HCT116 (cell line): ENCODE results near the gene CALCB. TPM values are rescaled to one million over a fixed set of nuclear protein-coding genes. Genes with fewer than 3 reads are reported as not detected.
"Not testable (repeated sequence)": the region's sequence is repeated elsewhere in the genome, so short reads cannot be mapped to it uniquely, and the experiment has no call there.

Experiments used
- ATAC-seq: fragments of 200-7000 bp; cut with Tn5 transposase; 2 replicates; pipeline ENCODE4 v1.9.1; 2020; ENCODE audit warnings: mild to moderate bottlenecking, moderate library complexity
- BruUV-seq: library from RNA; stranded (reverse); fragments of 400-500 nt; replicated peaks from 2 replicates; lab custom pipeline; 2021; lab: Mats Ljungman, UMichigan
- CTCF ChIA-PET: fragments of 300-600 bp; sonication (Branson Sonifier 250); formaldehyde crosslinking; loops from one replicate; lab custom pipeline; 2021; ENCODE audit warnings: antibody characterized with exemption; lab: Charles Lee
- POLR2A ChIA-PET: fragments of 300-600, 350-600 bp; sonication (Branson Sonifier 250); formaldehyde crosslinking; loops from one replicate; lab custom pipeline; 2021; ENCODE audit warnings: antibody characterized with exemption; lab: Charles Lee
- RAD21 ChIA-PET, 2 experiments: fragments of 300-600 bp; sonication (Branson Sonifier 250); formaldehyde crosslinking; loops; one replicate each; lab custom pipeline; 2023; ENCODE audit warnings: low total read pairs in 2 of 2; ENCODE audit not compliant: uncharacterized antibody in 2 of 2, unreplicated experiment in 2 of 2, low non-redundant PET in 1 of 2; lab: Charles Lee
- DNase-seq: peaks from one replicate; pipeline ENCODE4 v3.0.0-alpha.2; 2010; ENCODE audit warnings: low read depth, low spot score
- H2AFZ ChIP-seq: fragments of 200-600 bp; shearing (Covaris generic), sonication (generic); 2 replicates; pipeline ENCODE4 v1.6.1; 2017; ENCODE audit warnings: low read depth, mixed run types, mixed read lengths, antibody characterized with exemption, low read length; ENCODE audit not compliant: poor library complexity, severe bottlenecking
- H3K27ac ChIP-seq: 2 replicates; pipeline ENCODE4 v1.5.1; 2012; ENCODE audit warnings: low read depth, low read length
- H3K27me3 ChIP-seq: fragments of 200-600 bp; sonication (generic); 2 replicates; pipeline ENCODE4 v1.6.1; 2016; ENCODE audit warnings: mixed run types, low read length, mixed read lengths; ENCODE audit not compliant: insufficient read depth
- H3K36me3 ChIP-seq, 2 experiments: fragments of 200-500 bp in 1 of 2; fragments of 200-600 bp in 1 of 2; sonication (Bioruptor generic) in 1 of 2; sonication (generic) in 1 of 2; 2 replicates each; pipeline versions ENCODE4 v1.5.1 to v1.6.1; 2014 to 2016; ENCODE audit warnings: low read length in 2 of 2, inconsistent platforms in 1 of 2, mixed read lengths in 1 of 2, mixed run types in 1 of 2; ENCODE audit not compliant: insufficient read depth in 2 of 2, control insufficient read depth in 1 of 2
- H3K4me1 ChIP-seq, 2 experiments: fragments of 200-600 bp in 1 of 2; sonication (generic) in 1 of 2; 2 replicates each; pipeline versions ENCODE4 v1.5.1 to v1.6.1; 2012 to 2017; ENCODE audit warnings: low read length in 2 of 2, inconsistent platforms in 1 of 2, mild to moderate bottlenecking in 1 of 2, mixed read lengths in 1 of 2, mixed run types in 1 of 2, moderate library complexity in 1 of 2; ENCODE audit not compliant: insufficient read depth in 2 of 2, control insufficient read depth in 1 of 2
- H3K4me2 ChIP-seq: fragments of 200-600 bp; sonication (generic); 2 replicates; pipeline ENCODE4 v1.6.1; 2017; ENCODE audit warnings: mixed run types, low read length, mixed read lengths
- H3K4me3 ChIP-seq, 2 experiments: fragments of 200-600 bp in 1 of 2; sonication (generic) in 1 of 2; replicated peaks in 1 of 2; 2 replicates each; pipeline ENCODE4 v1.5.1; 2011 to 2016; ENCODE audit warnings: low read length in 2 of 2, control low read depth in 1 of 2, low read depth in 1 of 2, mild to moderate bottlenecking in 1 of 2, mixed read lengths in 1 of 2, mixed run types in 1 of 2
- H3K79me2 ChIP-seq: fragments of 200-600 bp; sonication (generic); 2 replicates; pipeline ENCODE4 v1.6.1; 2017; ENCODE audit warnings: mild to moderate bottlenecking, mixed run types, low read length, moderate library complexity, mixed read lengths; ENCODE audit not compliant: insufficient read depth
- H3K9ac ChIP-seq: fragments of 200-600 bp; sonication (generic); 2 replicates; pipeline ENCODE4 v1.6.1; 2016; ENCODE audit warnings: low read length, mixed read lengths
- H3K9me2 ChIP-seq: fragments of 200-600 bp; sonication (generic), shearing (Covaris generic); 2 replicates; pipeline ENCODE4 v1.6.1; 2017; ENCODE audit warnings: mixed run types, mild to moderate bottlenecking, moderate library complexity; ENCODE audit not compliant: insufficient read depth
- H3K9me3 ChIP-seq, 2 experiments: fragments of 200-500 bp in 1 of 2; fragments of 200-600 bp in 1 of 2; sonication (Bioruptor generic) in 1 of 2; sonication (generic) in 1 of 2; 2 replicates each; pipeline ENCODE4 v1.6.1; 2014 to 2017; ENCODE audit warnings: low read length in 2 of 2, mixed read lengths in 2 of 2, inconsistent platforms in 1 of 2, low read depth in 1 of 2, mild to moderate bottlenecking in 1 of 2, mixed run types in 1 of 2, moderate library complexity in 1 of 2; ENCODE audit not compliant: control insufficient read depth in 1 of 2, insufficient read depth in 1 of 2
- H4K20me1 ChIP-seq: fragments of 200-600 bp; sonication (generic), shearing (Covaris generic); 2 replicates; pipeline ENCODE4 v1.6.1; 2017; ENCODE audit warnings: mixed run types, mild to moderate bottlenecking, moderate library complexity; ENCODE audit not compliant: insufficient read depth
- CBX3 ChIP-seq: IDR thresholded peaks from 2 replicates; pipeline ENCODE4 v1.6.1; 2012; ENCODE audit warnings: low read depth
- ELF1 ChIP-seq: IDR thresholded peaks from 2 replicates; pipeline ENCODE4 v1.6.1; 2012; ENCODE audit warnings: low read depth, borderline replicate concordance
- EZH2 ChIP-seq: fragments of 200-600 bp; sonication (generic); IDR thresholded peaks from 2 replicates; pipeline ENCODE4 v1.6.1; 2017; ENCODE audit warnings: antibody characterized with exemption, mixed run types
- EZH2phosphoT487 ChIP-seq: fragments of 200-600 bp; IDR thresholded peaks from 2 replicates; pipeline ENCODE4 v1.6.1; 2018; ENCODE audit warnings: antibody characterized with exemption, borderline replicate concordance
- FOSL1 ChIP-seq: IDR thresholded peaks from 2 replicates; pipeline ENCODE4 v1.6.1; 2012; ENCODE audit warnings: low read depth
- POLR2A ChIP-seq: IDR thresholded peaks from 2 replicates; pipeline ENCODE4 v1.7.0; 2011; ENCODE audit warnings: borderline replicate concordance; ENCODE audit not compliant: insufficient read depth, insufficient read length; ENCODE audit errors: extremely low read depth
- RAD21 ChIP-seq: IDR thresholded peaks from 2 replicates; pipeline ENCODE4 v1.6.1; 2012; ENCODE audit warnings: low read depth, mild to moderate bottlenecking
- SRF ChIP-seq: IDR thresholded peaks from 2 replicates; pipeline ENCODE4 v1.6.1; 2012; ENCODE audit warnings: low read depth
- TCF7L2 ChIP-seq: IDR thresholded peaks from 2 replicates; pipeline ENCODE4 v1.7.0; 2011; ENCODE audit warnings: borderline replicate concordance, inconsistent platforms; ENCODE audit not compliant: insufficient read depth, insufficient read length; ENCODE audit errors: extremely low read depth
- ZNF274 ChIP-seq: fragments of 200-500 bp; sonication (Bioruptor generic); IDR thresholded peaks from 2 replicates; pipeline ENCODE4 v1.6.1; 2014; ENCODE audit warnings: mild to moderate bottlenecking, low read depth, low read length, inconsistent platforms
- intact Hi-C: fragments of 100-400 bp; cut with micrococcal nuclease; formaldehyde crosslinking; loops from 2 replicates; pipeline ENCODE4 v1.10.0; 2022
- total RNA-seq: library from RNA; stranded (reverse); gene quantifications from one replicate; pipeline ENCODE4 v1.2.1, GENCODE V29; 2021; ENCODE audit not compliant: unreplicated experiment
- TF ChIP-seq, protein P1 (sequence below): IDR thresholded peaks from 2 replicates; pipeline ENCODE4 v1.6.1; 2012; ENCODE audit warnings: low read depth
- TF ChIP-seq, protein P2 (sequence below), 3 experiments: fragments of 200-600 bp in 1 of 3; sonication (generic) in 1 of 3; IDR thresholded peaks in 2 of 3; conservative IDR thresholded peaks in 1 of 3; 2 replicates each; pipeline ENCODE4 v1.5.1; 2012 to 2017; ENCODE audit warnings: low read depth in 2 of 3, low read length in 2 of 3, antibody characterized with exemption in 1 of 3, borderline replicate concordance in 1 of 3, control low read depth in 1 of 3, mild to moderate bottlenecking in 1 of 3, mixed read lengths in 1 of 3, mixed run types in 1 of 3, moderate library complexity in 1 of 3; ENCODE audit not compliant: insufficient read depth in 1 of 3

CALCB gene
- total RNA-seq, 1 experiment from 2014 or later, result 0.22 TPM

DNA sequence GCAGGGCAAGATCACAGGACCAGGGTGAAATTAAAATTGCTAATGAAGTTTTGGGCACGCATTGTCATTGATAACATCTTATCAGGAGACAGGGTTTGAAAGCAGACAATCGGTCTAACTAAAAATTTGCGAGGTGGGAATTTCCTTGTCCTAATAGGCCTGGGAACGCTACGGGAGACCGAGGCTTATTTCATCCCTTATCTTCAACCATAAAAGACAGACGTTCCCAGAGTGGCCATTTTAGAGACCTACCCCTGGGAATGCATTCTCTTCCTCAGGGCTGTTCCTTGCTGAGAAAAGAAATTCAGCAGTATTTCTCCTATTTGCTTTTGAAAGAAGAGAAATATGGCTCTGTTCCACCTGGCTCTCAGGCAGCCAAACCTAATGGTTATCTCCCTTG is 3.6 kb upstream of the CALCB start:
- H3K4me2 ChIP-seq, H3K36me3 ChIP-seq, H3K27me3 ChIP-seq, intact Hi-C loops, BruUV-seq, H3K79me2 ChIP-seq, H3K4me1 ChIP-seq, DNase-seq, RAD21 ChIA-PET, H3K27ac ChIP-seq, H2AFZ ChIP-seq, ATAC-seq, H3K4me3 ChIP-seq, H3K9me3 ChIP-seq, POLR2A ChIA-PET, H3K9ac ChIP-seq, H4K20me1 ChIP-seq, H3K9me2 ChIP-seq, CTCF ChIA-PET: not testable (repeated sequence)

GRCh38 chr11:15071556-15072255 is 1.7 kb upstream of the CALCB start:
- POLR2A ChIA-PET, result no interaction called here
- Histone ChIP-seq H3K9me2 (no peaks in the 10 kb centered on the region), H3K9me3 (no peaks in the 10 kb centered on the region), H3K4me2 (no peak overlapping the region), H3K27ac (no peak overlapping the region), H3K9ac (no peak overlapping the region), H3K4me1 (peaks cover 7 to 11% of the 10 kb centered on the region in 2 experiments; a peak in 2 of 4 replicates), H4K20me1 (no peaks in the 10 kb centered on the region), H3K79me2 (no peaks in the 10 kb centered on the region), H3K36me3 (no peaks in the 10 kb centered on the region), H2AFZ (no peak overlapping the region), H3K27me3 (no peaks in the 10 kb centered on the region), H3K4me3 (no peak overlapping the region)
- ATAC-seq, result no peak
- no peak for TF ChIP-seq TCF7L2
- TF ChIP-seq EZH2, result no peak
- no peak for TF ChIP-seq CBX3
- no peak for TF ChIP-seq POLR2A
- TF ChIP-seq ELF1, result no peak
- TF ChIP-seq, protein P1, sequence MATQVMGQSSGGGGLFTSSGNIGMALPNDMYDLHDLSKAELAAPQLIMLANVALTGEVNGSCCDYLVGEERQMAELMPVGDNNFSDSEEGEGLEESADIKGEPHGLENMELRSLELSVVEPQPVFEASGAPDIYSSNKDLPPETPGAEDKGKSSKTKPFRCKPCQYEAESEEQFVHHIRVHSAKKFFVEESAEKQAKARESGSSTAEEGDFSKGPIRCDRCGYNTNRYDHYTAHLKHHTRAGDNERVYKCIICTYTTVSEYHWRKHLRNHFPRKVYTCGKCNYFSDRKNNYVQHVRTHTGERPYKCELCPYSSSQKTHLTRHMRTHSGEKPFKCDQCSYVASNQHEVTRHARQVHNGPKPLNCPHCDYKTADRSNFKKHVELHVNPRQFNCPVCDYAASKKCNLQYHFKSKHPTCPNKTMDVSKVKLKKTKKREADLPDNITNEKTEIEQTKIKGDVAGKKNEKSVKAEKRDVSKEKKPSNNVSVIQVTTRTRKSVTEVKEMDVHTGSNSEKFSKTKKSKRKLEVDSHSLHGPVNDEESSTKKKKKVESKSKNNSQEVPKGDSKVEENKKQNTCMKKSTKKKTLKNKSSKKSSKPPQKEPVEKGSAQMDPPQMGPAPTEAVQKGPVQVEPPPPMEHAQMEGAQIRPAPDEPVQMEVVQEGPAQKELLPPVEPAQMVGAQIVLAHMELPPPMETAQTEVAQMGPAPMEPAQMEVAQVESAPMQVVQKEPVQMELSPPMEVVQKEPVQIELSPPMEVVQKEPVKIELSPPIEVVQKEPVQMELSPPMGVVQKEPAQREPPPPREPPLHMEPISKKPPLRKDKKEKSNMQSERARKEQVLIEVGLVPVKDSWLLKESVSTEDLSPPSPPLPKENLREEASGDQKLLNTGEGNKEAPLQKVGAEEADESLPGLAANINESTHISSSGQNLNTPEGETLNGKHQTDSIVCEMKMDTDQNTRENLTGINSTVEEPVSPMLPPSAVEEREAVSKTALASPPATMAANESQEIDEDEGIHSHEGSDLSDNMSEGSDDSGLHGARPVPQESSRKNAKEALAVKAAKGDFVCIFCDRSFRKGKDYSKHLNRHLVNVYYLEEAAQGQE, result no peak
- TF ChIP-seq, protein P2, sequence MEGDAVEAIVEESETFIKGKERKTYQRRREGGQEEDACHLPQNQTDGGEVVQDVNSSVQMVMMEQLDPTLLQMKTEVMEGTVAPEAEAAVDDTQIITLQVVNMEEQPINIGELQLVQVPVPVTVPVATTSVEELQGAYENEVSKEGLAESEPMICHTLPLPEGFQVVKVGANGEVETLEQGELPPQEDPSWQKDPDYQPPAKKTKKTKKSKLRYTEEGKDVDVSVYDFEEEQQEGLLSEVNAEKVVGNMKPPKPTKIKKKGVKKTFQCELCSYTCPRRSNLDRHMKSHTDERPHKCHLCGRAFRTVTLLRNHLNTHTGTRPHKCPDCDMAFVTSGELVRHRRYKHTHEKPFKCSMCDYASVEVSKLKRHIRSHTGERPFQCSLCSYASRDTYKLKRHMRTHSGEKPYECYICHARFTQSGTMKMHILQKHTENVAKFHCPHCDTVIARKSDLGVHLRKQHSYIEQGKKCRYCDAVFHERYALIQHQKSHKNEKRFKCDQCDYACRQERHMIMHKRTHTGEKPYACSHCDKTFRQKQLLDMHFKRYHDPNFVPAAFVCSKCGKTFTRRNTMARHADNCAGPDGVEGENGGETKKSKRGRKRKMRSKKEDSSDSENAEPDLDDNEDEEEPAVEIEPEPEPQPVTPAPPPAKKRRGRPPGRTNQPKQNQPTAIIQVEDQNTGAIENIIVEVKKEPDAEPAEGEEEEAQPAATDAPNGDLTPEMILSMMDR (IDR thresholded peaks at IDR 0.05 in 2 of 3, conservative IDR thresholded peaks at IDR 0.05 in 1 of 3; ENCODE audit: borderline replicate concordance in 1 of 3, insufficient read depth in 1 of 3, low read depth in 2 of 3, low read length in 2 of 3), result no peak
- no peak for TF ChIP-seq RAD21
- TF ChIP-seq EZH2phosphoT487, result no peak
- no peak for TF ChIP-seq FOSL1
- TF ChIP-seq ZNF274, result no peak
- TF ChIP-seq SRF, result no peak
- RAD21 ChIA-PET, result no interaction called here
- DNase-seq, result no peak
- CTCF ChIA-PET, result no interaction called here
- intact Hi-C loops, result no loop called here
- no TSS peak for BruUV-seq
